Panc1 (cell line): ENCODE measurements around the gene TNFRSF25.

Experiments
- CTCF ChIP-seq: fragments of 450-650 bp; IDR thresholded peaks from 2 replicates; pipeline ENCODE4 v1.5.1; 2017; ENCODE audit warnings: mild to moderate bottlenecking
- POLR2AphosphoS5 ChIP-seq: IDR thresholded peaks from 2 replicates; pipeline ENCODE4 v1.6.1; 2012; ENCODE audit warnings: mild to moderate bottlenecking, low read depth, low read length, moderate library complexity
- SIN3A ChIP-seq: IDR thresholded peaks from 2 replicates; pipeline ENCODE4 v1.6.1; 2012; ENCODE audit warnings: low read depth, mild to moderate bottlenecking, low read length, moderate library complexity, borderline replicate concordance; ENCODE audit not compliant: insufficient read depth
- TF ChIP-seq, protein P1 (sequence below), 2 experiments: IDR thresholded peaks; 2 replicates each; pipeline ENCODE4 v1.6.1; 2011 to 2012; ENCODE audit warnings: low read depth in 2 of 2, control low read depth in 1 of 2, low read length in 1 of 2, mild to moderate bottlenecking in 1 of 2, moderate library complexity in 1 of 2; ENCODE audit not compliant: insufficient read depth in 1 of 2

DNA sequence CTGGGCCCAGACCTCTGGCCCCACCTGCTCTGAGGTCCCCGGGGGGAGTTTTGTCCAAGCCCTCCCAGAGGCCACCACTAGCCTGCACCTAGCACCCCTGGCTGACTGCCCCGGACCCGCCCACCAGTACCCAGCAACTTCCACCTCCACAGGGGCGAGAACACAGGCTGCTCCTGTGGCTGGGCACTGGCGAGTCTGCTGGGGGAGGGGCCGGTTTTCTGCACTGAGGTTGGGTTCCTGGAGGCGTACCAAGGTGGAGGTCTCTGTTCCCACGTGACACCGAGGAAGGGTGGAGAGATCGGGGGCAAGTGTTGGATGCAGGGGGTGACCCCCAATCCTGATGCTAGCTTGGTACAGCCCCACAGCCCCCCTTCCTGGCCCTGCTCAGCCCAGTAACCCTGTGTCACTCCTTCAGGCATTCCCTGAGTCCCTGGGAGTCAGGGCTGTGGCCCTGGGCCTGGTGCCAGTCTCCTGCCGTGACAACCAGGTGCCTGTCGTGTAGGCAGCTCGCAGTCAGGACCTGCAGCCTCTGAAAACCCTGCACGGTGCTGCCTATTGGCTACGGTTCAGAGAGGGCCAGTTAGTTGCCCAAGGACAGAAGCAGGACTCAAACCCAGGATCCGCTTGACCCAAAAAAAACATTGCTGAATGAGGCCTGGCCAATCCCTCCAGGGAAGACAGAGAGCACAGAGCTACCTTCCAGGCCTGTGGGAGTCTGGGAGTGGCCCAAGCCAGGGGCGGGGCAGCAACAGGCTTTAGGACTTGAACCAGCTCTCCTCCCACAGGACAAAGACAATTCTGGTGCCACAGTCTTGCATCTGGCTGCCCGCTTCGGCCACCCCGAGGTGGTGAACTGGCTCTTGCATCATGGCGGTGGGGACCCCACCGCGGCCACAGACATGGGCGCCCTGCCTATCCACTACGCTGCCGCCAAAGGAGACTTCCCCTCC, 38.3 kb downstream of the TNFRSF25 start:
- no peak for TF ChIP-seq CTCF
- TF ChIP-seq, protein P1, sequence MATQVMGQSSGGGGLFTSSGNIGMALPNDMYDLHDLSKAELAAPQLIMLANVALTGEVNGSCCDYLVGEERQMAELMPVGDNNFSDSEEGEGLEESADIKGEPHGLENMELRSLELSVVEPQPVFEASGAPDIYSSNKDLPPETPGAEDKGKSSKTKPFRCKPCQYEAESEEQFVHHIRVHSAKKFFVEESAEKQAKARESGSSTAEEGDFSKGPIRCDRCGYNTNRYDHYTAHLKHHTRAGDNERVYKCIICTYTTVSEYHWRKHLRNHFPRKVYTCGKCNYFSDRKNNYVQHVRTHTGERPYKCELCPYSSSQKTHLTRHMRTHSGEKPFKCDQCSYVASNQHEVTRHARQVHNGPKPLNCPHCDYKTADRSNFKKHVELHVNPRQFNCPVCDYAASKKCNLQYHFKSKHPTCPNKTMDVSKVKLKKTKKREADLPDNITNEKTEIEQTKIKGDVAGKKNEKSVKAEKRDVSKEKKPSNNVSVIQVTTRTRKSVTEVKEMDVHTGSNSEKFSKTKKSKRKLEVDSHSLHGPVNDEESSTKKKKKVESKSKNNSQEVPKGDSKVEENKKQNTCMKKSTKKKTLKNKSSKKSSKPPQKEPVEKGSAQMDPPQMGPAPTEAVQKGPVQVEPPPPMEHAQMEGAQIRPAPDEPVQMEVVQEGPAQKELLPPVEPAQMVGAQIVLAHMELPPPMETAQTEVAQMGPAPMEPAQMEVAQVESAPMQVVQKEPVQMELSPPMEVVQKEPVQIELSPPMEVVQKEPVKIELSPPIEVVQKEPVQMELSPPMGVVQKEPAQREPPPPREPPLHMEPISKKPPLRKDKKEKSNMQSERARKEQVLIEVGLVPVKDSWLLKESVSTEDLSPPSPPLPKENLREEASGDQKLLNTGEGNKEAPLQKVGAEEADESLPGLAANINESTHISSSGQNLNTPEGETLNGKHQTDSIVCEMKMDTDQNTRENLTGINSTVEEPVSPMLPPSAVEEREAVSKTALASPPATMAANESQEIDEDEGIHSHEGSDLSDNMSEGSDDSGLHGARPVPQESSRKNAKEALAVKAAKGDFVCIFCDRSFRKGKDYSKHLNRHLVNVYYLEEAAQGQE (IDR thresholded peaks at IDR 0.05; ENCODE audit: insufficient read depth in 1 of 2, low read depth in 2 of 2, low read length in 1 of 2) = no peak
- TF ChIP-seq SIN3A = no peak
- TF ChIP-seq POLR2AphosphoS5 = no peak
